H9 (cell line): ENCODE measurements around the gene AKT1S1. TPM values are rescaled to one million over a fixed set of nuclear protein-coding genes. Genes with fewer than 3 reads are reported as not detected.
A peak's percentile ranks its signal among the peaks of the same experiment; 100 is the strongest.

Experiments
- DNase-seq: peaks from one replicate; pipeline ENCODE4 v3.0.0-alpha.2; 2017
- H2AFZ ChIP-seq: one replicate; pipeline ENCODE4 v1.6.1; 2013; ENCODE audit warnings: mild to moderate bottlenecking, low read length, control low read depth, moderate library complexity
- H2AK5ac ChIP-seq: 2 replicates; pipeline ENCODE4 v1.6.1; 2013; ENCODE audit warnings: low read length, control low read depth, mixed read lengths; ENCODE audit not compliant: insufficient read length
- H2BK120ac ChIP-seq: one replicate; pipeline ENCODE4 v1.6.1; 2013; ENCODE audit warnings: low read depth, mild to moderate bottlenecking, low read length, control low read depth, inconsistent platforms; ENCODE audit not compliant: poor library complexity, severe bottlenecking
- H2BK12ac ChIP-seq: 2 replicates; pipeline ENCODE4 v1.6.1; 2013; ENCODE audit warnings: low read length, control low read depth, mixed read lengths, low read depth; ENCODE audit not compliant: insufficient read length
- H2BK15ac ChIP-seq: 2 replicates; pipeline ENCODE4 v1.6.1; 2013; ENCODE audit warnings: low read depth, low read length, control low read depth
- H2BK20ac ChIP-seq: one replicate; pipeline ENCODE4 v1.6.1; 2013; ENCODE audit warnings: low read depth, mild to moderate bottlenecking, low read length, control low read depth, inconsistent platforms; ENCODE audit not compliant: poor library complexity, severe bottlenecking
- H2BK5ac ChIP-seq: 2 replicates; pipeline ENCODE4 v1.6.1; 2013; ENCODE audit warnings: low read length, control low read depth, mixed read lengths; ENCODE audit not compliant: insufficient read length
- H3K14ac ChIP-seq: 2 replicates; pipeline ENCODE4 v1.6.1; 2013; ENCODE audit warnings: low read length, control low read depth; ENCODE audit not compliant: insufficient read depth
- H3K18ac ChIP-seq: 2 replicates; pipeline ENCODE4 v1.6.1; 2013; ENCODE audit warnings: low read depth, mild to moderate bottlenecking, mixed read lengths, low read length, control low read depth; ENCODE audit not compliant: insufficient read length
- H3K23ac ChIP-seq: 2 replicates; pipeline ENCODE4 v1.6.1; 2013; ENCODE audit warnings: low read length, control low read depth, mixed read lengths, low read depth; ENCODE audit not compliant: insufficient read length
- H3K23me2 ChIP-seq: 2 replicates; pipeline ENCODE4 v1.6.1; 2013; ENCODE audit warnings: low read depth, mild to moderate bottlenecking, mixed read lengths, low read length, control low read depth; ENCODE audit not compliant: insufficient read length, poor library complexity, severe bottlenecking
- H3K27ac ChIP-seq: 2 replicates; pipeline ENCODE4 v1.5.1; 2013; ENCODE audit warnings: low read length, control low read depth, mixed read lengths, low read depth; ENCODE audit not compliant: insufficient read length
- H3K27me3 ChIP-seq: 2 replicates; pipeline ENCODE4 v1.6.1; 2013; ENCODE audit warnings: low read length, control low read depth, inconsistent platforms; ENCODE audit not compliant: insufficient read depth
- H3K4ac ChIP-seq: 2 replicates; pipeline ENCODE4 v1.6.1; 2013; ENCODE audit warnings: low read depth, mild to moderate bottlenecking, control low read depth, inconsistent platforms, low read length, moderate library complexity
- H3K4me1 ChIP-seq: 2 replicates; pipeline ENCODE4 v1.6.1; 2013; ENCODE audit warnings: low read length, control low read depth, inconsistent platforms; ENCODE audit not compliant: insufficient read depth
- H3K4me2 ChIP-seq: 2 replicates; pipeline ENCODE4 v1.6.1; 2013; ENCODE audit warnings: low read length, control low read depth, mixed read lengths; ENCODE audit not compliant: insufficient read length, insufficient read depth
- H3K56ac ChIP-seq: 2 replicates; pipeline ENCODE4 v1.6.1; 2013; ENCODE audit warnings: low read depth, mild to moderate bottlenecking, mixed read lengths, low read length, control low read depth; ENCODE audit not compliant: insufficient read length
- H3K79me1 ChIP-seq: 2 replicates; pipeline ENCODE4 v1.6.1; 2013; ENCODE audit warnings: low read depth, mild to moderate bottlenecking, moderate library complexity, low read length, control low read depth, inconsistent platforms; ENCODE audit not compliant: insufficient read depth, poor library complexity, severe bottlenecking
- H3K79me2 ChIP-seq: 2 replicates; pipeline ENCODE4 v1.6.1; 2013; ENCODE audit warnings: low read length, control low read depth, inconsistent platforms; ENCODE audit not compliant: insufficient read depth
- H3K9ac ChIP-seq: 2 replicates; pipeline ENCODE4 v1.6.1; 2013; ENCODE audit warnings: low read length, control low read depth, mixed read lengths; ENCODE audit not compliant: insufficient read length; ENCODE audit errors: extremely low read depth
- H3K9me3 ChIP-seq: one replicate; pipeline ENCODE4 v1.6.1; 2013; ENCODE audit warnings: low read depth, low read length, inconsistent platforms; ENCODE audit not compliant: control insufficient read depth
- H3T11ph ChIP-seq: one replicate; pipeline ENCODE4 v1.6.1; 2013; ENCODE audit warnings: mild to moderate bottlenecking, low read length, control low read depth, inconsistent platforms
- H4K20me1 ChIP-seq: one replicate; pipeline ENCODE4 v1.6.1; 2013; ENCODE audit not compliant: control insufficient read depth, insufficient read length, insufficient read depth
- H4K5ac ChIP-seq: 2 replicates; pipeline ENCODE4 v1.6.1; 2013; ENCODE audit warnings: low read depth, mild to moderate bottlenecking, mixed read lengths, low read length, control low read depth; ENCODE audit not compliant: insufficient read length
- H4K8ac ChIP-seq: replicated peaks from 2 replicates; pipeline ENCODE4 v1.6.1; 2013; ENCODE audit warnings: low read length, control low read depth, mixed read lengths, low read depth; ENCODE audit not compliant: insufficient read length
- H4K91ac ChIP-seq: 2 replicates; pipeline ENCODE4 v1.6.1; 2013; ENCODE audit warnings: low read depth, mild to moderate bottlenecking, moderate library complexity, mixed read lengths, low read length, control low read depth; ENCODE audit not compliant: insufficient read length
- H3K27ac Mint-ChIP-seq, 3 experiments: 2 replicates in 2 of 3; 3 replicates in 1 of 3; pipeline ENCODE4 v1.8.0; 2020 to 2021; ENCODE audit warnings: mixed read lengths in 3 of 3, mild to moderate bottlenecking in 1 of 3, moderate library complexity in 1 of 3
- H3K27me3 Mint-ChIP-seq: 2 replicates; pipeline ENCODE4 v1.8.0; 2021; ENCODE audit warnings: low read depth, mild to moderate bottlenecking, moderate library complexity, mixed read lengths
- H3K36me3 Mint-ChIP-seq, 3 experiments: 2 replicates in 2 of 3; 3 replicates in 1 of 3; pipeline ENCODE4 v1.8.0; 2020 to 2021; ENCODE audit warnings: low read depth in 3 of 3, mixed read lengths in 3 of 3; ENCODE audit not compliant: insufficient read depth in 1 of 3
- H3K4me1 Mint-ChIP-seq, 2 experiments: 2 replicates each; pipeline ENCODE4 v1.8.0; 2020; ENCODE audit warnings: mixed read lengths in 2 of 2
- H3K4me3 Mint-ChIP-seq, 2 experiments: 2 replicates in 1 of 2; 3 replicates in 1 of 2; pipeline ENCODE4 v1.8.0; 2020 to 2021; ENCODE audit warnings: mild to moderate bottlenecking in 2 of 2, mixed read lengths in 2 of 2, moderate library complexity in 1 of 2
- H3K9me3 Mint-ChIP-seq, 2 experiments: 2 replicates in 1 of 2; 3 replicates in 1 of 2; pipeline ENCODE4 v1.8.0; 2020; ENCODE audit warnings: mild to moderate bottlenecking in 2 of 2, mixed read lengths in 2 of 2, moderate library complexity in 1 of 2
- CTCF ChIP-seq: fragments of 200-600 bp; sonication (generic); conservative IDR thresholded peaks from 3 replicates; pipeline ENCODE4 v1.8.0; 2021; ENCODE audit warnings: antibody characterized with exemption, mild to moderate bottlenecking
- WGBS: extraction: QIAGEN DNeasy Blood & Tissue Kit; methylation state at CpG from one replicate; pipeline ENCODE4 v1.1.7; 2013; ENCODE audit warnings: missing lambda C conversion rate, low lambda C conversion rate, mixed read lengths; ENCODE audit not compliant: insufficient read length; ENCODE audit errors: extremely low coverage; 5-methylcytosine and 5-hydroxymethylcytosine counted together
- total RNA-seq: library from RNA; stranded (reverse); gene quantifications from 2 replicates; pipeline ENCODE4 v1.2.1, GENCODE V29; 2021

The AKT1S1 gene
- total RNA-seq, 1 experiment from 2014 or later: 43.5 TPM

- no peaks in the 10 kb centered on the region for H4K20me1 ChIP-seq
- peak overlapping the region in 2 of 3 experiments; percentile 41 to 87; a peak in 2 of 7 replicates for H3K27ac Mint-ChIP-seq
These were observed 50.1 kb downstream of the AKT1S1 start for GRCh38 chr19:49827034-49827433.

More at GRCh38 chr19:49827034-49827433, 50.1 kb downstream of the AKT1S1 start:
- H3K27me3 Mint-ChIP-seq: no peaks in the 10 kb centered on the region
- H3K18ac ChIP-seq: no peak overlapping the region
- H3K36me3 Mint-ChIP-seq: peaks cover 5 to 40% (median 33%) of the 10 kb centered on the region in 3 experiments; a peak in 6 of 7 replicates
- no peaks in the 10 kb centered on the region for H3K9me3 Mint-ChIP-seq
- no peak overlapping the region for H3K4me2 ChIP-seq
- no peaks in the 10 kb centered on the region for H3K23me2 ChIP-seq
- no peak overlapping the region for H2BK120ac ChIP-seq
- H2BK15ac ChIP-seq: no peak overlapping the region
- no peak overlapping the region for H2BK20ac ChIP-seq
- H3K14ac ChIP-seq: no peak overlapping the region
- no peak overlapping the region for H2BK5ac ChIP-seq
- no peak overlapping the region for H3T11ph ChIP-seq
- no CpG with 5 or more reads among the region's 14 CpGs for WGBS
- no peak overlapping the region for H4K8ac ChIP-seq
- H2AK5ac ChIP-seq: no peak overlapping the region
- H2BK12ac ChIP-seq: no peak overlapping the region
- no peaks in the 10 kb centered on the region for H3K9me3 ChIP-seq
- TF ChIP-seq CTCF: no peak
- no peak for DNase-seq
- no peak overlapping the region for H4K5ac ChIP-seq
- H3K9ac ChIP-seq: no peak overlapping the region
- no peaks in the 10 kb centered on the region for H3K79me1 ChIP-seq
- no peaks in the 10 kb centered on the region for H3K27me3 ChIP-seq
- H3K4me3 Mint-ChIP-seq: no peak overlapping the region
- H2AFZ ChIP-seq: no peak overlapping the region
- no peak overlapping the region for H3K56ac ChIP-seq
- no peak overlapping the region for H3K23ac ChIP-seq
- H3K27ac ChIP-seq: no peak overlapping the region
- H4K91ac ChIP-seq: no peak overlapping the region
- H3K4me1 Mint-ChIP-seq: no peaks in the 10 kb centered on the region
- H3K4ac ChIP-seq: no peak overlapping the region
- no peaks in the 10 kb centered on the region for H3K79me2 ChIP-seq
- no peaks in the 10 kb centered on the region for H3K4me1 ChIP-seq
